ENCODE data around the gene HOXB3. TPM values are rescaled to one million over a fixed set of nuclear protein-coding genes. Genes with fewer than 3 reads are reported as not detected.

Gene HOXB3
- polyA plus RNA-seq, 1 donor from 2014 or later, result not detected

GRCh38 chr17:48528153-48528935, 61.7 kb downstream of the HOXB3 start:
- TF ChIP-seq RAD21 (conservative IDR thresholded peaks at IDR 0.05) (no peak), TAF1 (IDR thresholded peaks at IDR 0.05; ENCODE audit: low read depth) (no peak), MXI1 (conservative IDR thresholded peaks at IDR 0.05; ENCODE audit: poor library complexity, severe bottlenecking) (no peak)
- H3K4me3 ChIP-seq (ENCODE audit: low read length), result no peak overlapping the region
- H3K9ac ChIP-seq (ENCODE audit: low read length), result no peak overlapping the region
- no peaks in the 10 kb centered on the region for H3K9me2 ChIP-seq (ENCODE audit: insufficient read depth, low read length)
- H4K20me1 ChIP-seq (ENCODE audit: insufficient read depth), result no peaks in the 10 kb centered on the region
- H3K4me2 ChIP-seq (ENCODE audit: low read length), result no peak overlapping the region
- no peaks in the 10 kb centered on the region for H3F3A ChIP-seq (ENCODE audit: insufficient read depth, low read length, poor library complexity, severe bottlenecking)
- H3K79me2 ChIP-seq (replicated peaks; ENCODE audit: insufficient read depth, low read length), result no peaks in the 10 kb centered on the region
- no peak overlapping the region for H3K27ac ChIP-seq (ENCODE audit: low read length)
- H3K9me3 ChIP-seq (ENCODE audit: low read length), result no peaks in the 10 kb centered on the region
- H2AFZ ChIP-seq (ENCODE audit: low read depth, low read length), result no peak overlapping the region
- no peaks in the 10 kb centered on the region for H3K36me3 ChIP-seq (ENCODE audit: insufficient read depth, low read length)
- peaks cover 99% of the 10 kb centered on the region for H3K27me3 ChIP-seq (ENCODE audit: insufficient read depth, low read depth, low read length)

GRCh38 chr17:48527547-48527932, 62.5 kb downstream of the HOXB3 start:
- Histone ChIP-seq H2AFZ (ENCODE audit: low read depth, low read length) (no peak overlapping the region), H3K9me2 (ENCODE audit: insufficient read depth, low read length) (no peaks in the 10 kb centered on the region)

More at GRCh38 chr17:48527547-48527932, 62.5 kb downstream of the HOXB3 start:
- Histone ChIP-seq H3K27ac (ENCODE audit: low read length) (no peak overlapping the region), H3K4me3 (ENCODE audit: low read length) (no peak overlapping the region), H3K4me2 (ENCODE audit: low read length) (no peak overlapping the region), H3K27me3 (ENCODE audit: insufficient read depth, low read depth, low read length) (peaks cover 100% of the 10 kb centered on the region), H3K9me3 (ENCODE audit: low read length) (no peaks in the 10 kb centered on the region), H3F3A (ENCODE audit: insufficient read depth, low read length, poor library complexity, severe bottlenecking) (no peaks in the 10 kb centered on the region), H4K20me1 (ENCODE audit: insufficient read depth) (no peaks in the 10 kb centered on the region), H3K79me2 (replicated peaks; ENCODE audit: insufficient read depth, low read length) (no peaks in the 10 kb centered on the region), H3K9ac (ENCODE audit: low read length) (no peak overlapping the region), H3K36me3 (ENCODE audit: insufficient read depth, low read length) (no peaks in the 10 kb centered on the region)
- TF ChIP-seq SMC3 (conservative IDR thresholded peaks at IDR 0.05; ENCODE audit: poor library complexity) (no peak), TAF1 (IDR thresholded peaks at IDR 0.05; ENCODE audit: low read depth) (no peak), CTCF (IDR thresholded peaks at IDR 0.05; ENCODE audit: poor library complexity, severe bottlenecking) (no peak), RAD21 (conservative IDR thresholded peaks at IDR 0.05) (no peak), EP300 (conservative IDR thresholded peaks at IDR 0.05; ENCODE audit: poor library complexity, severe bottlenecking) (no peak), MXI1 (conservative IDR thresholded peaks at IDR 0.05; ENCODE audit: poor library complexity, severe bottlenecking) (no peak), POLR2AphosphoS5 (IDR thresholded peaks at IDR 0.05) (no peak), REST (IDR thresholded peaks at IDR 0.05; ENCODE audit: borderline replicate concordance) (no peak), EZH2 (IDR thresholded peaks at IDR 0.05; ENCODE audit: borderline replicate concordance, insufficient read depth, low read length, poor library complexity, severe bottlenecking) (no peak)

All from neural cell (in vitro differentiated cells).